Peyer's patch (tissue), 4 donors: ENCODE data around the gene NPSR1.
"Not testable (repeated sequence)": the region's sequence is repeated elsewhere in the genome, so short reads cannot be mapped to it uniquely, and the experiment has no call there.

ENCODE experiments used
- POLR2A ChIP-seq, 2 donors: fragments of 450-650 bp; IDR thresholded peaks; one replicate each; pipeline ENCODE4 v1.5.1; 2017; ENCODE audit warnings: antibody characterized with exemption in 2 of 2, mild to moderate bottlenecking in 2 of 2, moderate library complexity in 2 of 2
- TF ChIP-seq, protein P1 (sequence below), 6 experiments: fragments of 450-650 bp in 4 of 6; fragments of 200-600 bp in 2 of 6; sonication (generic) in 1 of 6; IDR thresholded peaks; one replicate each; pipeline ENCODE4 v1.5.1; 2017 to 2019; ENCODE audit warnings: antibody characterized with exemption in 6 of 6, mild to moderate bottlenecking in 3 of 6, moderate library complexity in 1 of 6

- TF ChIP-seq, protein P1, sequence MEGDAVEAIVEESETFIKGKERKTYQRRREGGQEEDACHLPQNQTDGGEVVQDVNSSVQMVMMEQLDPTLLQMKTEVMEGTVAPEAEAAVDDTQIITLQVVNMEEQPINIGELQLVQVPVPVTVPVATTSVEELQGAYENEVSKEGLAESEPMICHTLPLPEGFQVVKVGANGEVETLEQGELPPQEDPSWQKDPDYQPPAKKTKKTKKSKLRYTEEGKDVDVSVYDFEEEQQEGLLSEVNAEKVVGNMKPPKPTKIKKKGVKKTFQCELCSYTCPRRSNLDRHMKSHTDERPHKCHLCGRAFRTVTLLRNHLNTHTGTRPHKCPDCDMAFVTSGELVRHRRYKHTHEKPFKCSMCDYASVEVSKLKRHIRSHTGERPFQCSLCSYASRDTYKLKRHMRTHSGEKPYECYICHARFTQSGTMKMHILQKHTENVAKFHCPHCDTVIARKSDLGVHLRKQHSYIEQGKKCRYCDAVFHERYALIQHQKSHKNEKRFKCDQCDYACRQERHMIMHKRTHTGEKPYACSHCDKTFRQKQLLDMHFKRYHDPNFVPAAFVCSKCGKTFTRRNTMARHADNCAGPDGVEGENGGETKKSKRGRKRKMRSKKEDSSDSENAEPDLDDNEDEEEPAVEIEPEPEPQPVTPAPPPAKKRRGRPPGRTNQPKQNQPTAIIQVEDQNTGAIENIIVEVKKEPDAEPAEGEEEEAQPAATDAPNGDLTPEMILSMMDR (IDR thresholded peaks at IDR 0.05) = not testable (repeated sequence)
- not testable (repeated sequence) for TF ChIP-seq POLR2A (IDR thresholded peaks at IDR 0.05)
Observed at GRCh38 chr7:34867341-34867740, 209.3 kb downstream of the NPSR1 start.
